ENCODE data around the gene MEGF8. TPM values are rescaled to one million over a fixed set of nuclear protein-coding genes. Genes with fewer than 3 reads are reported as not detected.

The MEGF8 gene
- polyA plus RNA-seq, 1 donor, result 23.9 TPM

- Histone ChIP-seq H3K4me3 (ENCODE audit: low read length) (peak overlapping the region; percentile 48), H3K27ac (ENCODE audit: low read length) (peak overlapping the region; percentile 58)
- WGBS (ENCODE audit: insufficient coverage, low lambda C conversion rate), result no CpG with 5 or more reads among the region's 48 CpGs
These were observed 61.7 kb downstream of the MEGF8 start for GRCh38 chr19:42386974-42387707.

GRCh38 chr19:42388851-42389489, 63.5 kb downstream of the MEGF8 start:
- peaks cover 36% of the 10 kb centered on the region for H3K27me3 ChIP-seq (ENCODE audit: control insufficient read depth, insufficient read depth, low read length)
- H3K9me3 ChIP-seq (ENCODE audit: control insufficient read depth, low read depth, low read length), result no peaks in the 10 kb centered on the region
- no peak for DNase-seq
- no CpG with 5 or more reads among the region's 20 CpGs for WGBS (ENCODE audit: insufficient coverage, low lambda C conversion rate)
- no peak overlapping the region for H3K4me3 ChIP-seq (ENCODE audit: low read length)
- no peak overlapping the region for H3K27ac ChIP-seq (ENCODE audit: low read length)
- H3K4me1 ChIP-seq (ENCODE audit: control insufficient read depth, insufficient read depth, low read length), result no peaks in the 10 kb centered on the region
- no peaks in the 10 kb centered on the region for H3K36me3 ChIP-seq (ENCODE audit: control insufficient read depth, insufficient read depth, low read length)

More at GRCh38 chr19:42386974-42387707, 61.7 kb downstream of the MEGF8 start:
- peak; percentile 62 to 87 for DNase-seq
- no peaks in the 10 kb centered on the region for H3K36me3 ChIP-seq (ENCODE audit: control insufficient read depth, insufficient read depth, low read length)
- H3K27me3 ChIP-seq (ENCODE audit: control insufficient read depth, insufficient read depth, low read length), result peaks cover 34% of the 10 kb centered on the region
- no peaks in the 10 kb centered on the region for H3K9me3 ChIP-seq (ENCODE audit: control insufficient read depth, low read depth, low read length)
- no peaks in the 10 kb centered on the region for H3K4me1 ChIP-seq (ENCODE audit: control insufficient read depth, insufficient read depth, low read length)

- H3K4me3 ChIP-seq (ENCODE audit: low read length), result no peak within 1 kb of the TSS
- 60% methylated on average over 1 of the region's 12 CpGs for WGBS (ENCODE audit: insufficient coverage, low lambda C conversion rate)
These were observed 64.5 kb downstream of the MEGF8 start, which contains the start of gene CNFN for GRCh38 chr19:42389899-42390298. Gene CNFN (minus strand): TSS chr19:42390297. CDS start chr19:42389037, 1,260 bp downstream.

GRCh38 chr19:42392165-42392564, 66.7 kb downstream of the MEGF8 start:
- H3K27ac ChIP-seq (ENCODE audit: low read length), result no peak overlapping the region
- H3K4me1 ChIP-seq (ENCODE audit: control insufficient read depth, insufficient read depth, low read length), result no peaks in the 10 kb centered on the region
- H3K27me3 ChIP-seq (ENCODE audit: control insufficient read depth, insufficient read depth, low read length), result peaks cover 36% of the 10 kb centered on the region
- H3K36me3 ChIP-seq (ENCODE audit: control insufficient read depth, insufficient read depth, low read length), result no peaks in the 10 kb centered on the region
- WGBS (ENCODE audit: insufficient coverage, low lambda C conversion rate), result no CpG with 5 or more reads among the region's 4 CpGs
- no peak for DNase-seq
- H3K9me3 ChIP-seq (ENCODE audit: control insufficient read depth, low read depth, low read length), result no peaks in the 10 kb centered on the region
- H3K4me3 ChIP-seq (ENCODE audit: low read length), result no peak overlapping the region

More at GRCh38 chr19:42389899-42390298, 64.5 kb downstream of the MEGF8 start, which contains the start of gene CNFN:
- H3K9me3 ChIP-seq (ENCODE audit: control insufficient read depth, low read depth, low read length), result no peaks in the 10 kb centered on the region
- no peak within 1 kb of the TSS for H3K27ac ChIP-seq (ENCODE audit: low read length)
- H3K27me3 ChIP-seq (ENCODE audit: control insufficient read depth, insufficient read depth, low read length), result peaks cover 36% of the 10 kb centered on the region
- no peaks in the 10 kb centered on the region for H3K4me1 ChIP-seq (ENCODE audit: control insufficient read depth, insufficient read depth, low read length)
- no peaks in the 10 kb centered on the region for H3K36me3 ChIP-seq (ENCODE audit: control insufficient read depth, insufficient read depth, low read length)
- no peak for DNase-seq

- no peak overlapping the region for H3K4me3 ChIP-seq (ENCODE audit: low read length)
- DNase-seq, result no peak
- peaks cover 23% of the 10 kb centered on the region for H3K27me3 ChIP-seq (ENCODE audit: control insufficient read depth, insufficient read depth, low read length)
- no CpG with 5 or more reads among the region's 8 CpGs for WGBS (ENCODE audit: insufficient coverage, low lambda C conversion rate)
- no peaks in the 10 kb centered on the region for H3K36me3 ChIP-seq (ENCODE audit: control insufficient read depth, insufficient read depth, low read length)
- no peaks in the 10 kb centered on the region for H3K9me3 ChIP-seq (ENCODE audit: control insufficient read depth, low read depth, low read length)
- H3K27ac ChIP-seq (ENCODE audit: low read length), result no peak overlapping the region
- H3K4me1 ChIP-seq (ENCODE audit: control insufficient read depth, insufficient read depth, low read length), result peaks cover 7% of the 10 kb centered on the region
These were observed 69.3 kb downstream of the MEGF8 start for GRCh38 chr19:42394751-42395150.

GRCh38 chr19:42396381-42397262, 71.2 kb downstream of the MEGF8 start:
- peak; percentile 99 for DNase-seq
- Histone ChIP-seq H3K4me1 (ENCODE audit: control insufficient read depth, insufficient read depth, low read length) (peaks cover 11% of the 10 kb centered on the region), H3K27ac (ENCODE audit: low read length) (peak overlapping the region; percentile 58), H3K4me3 (ENCODE audit: low read length) (peak overlapping the region; percentile 54), H3K27me3 (ENCODE audit: control insufficient read depth, insufficient read depth, low read length) (peaks cover 6% of the 10 kb centered on the region), H3K9me3 (ENCODE audit: control insufficient read depth, low read depth, low read length) (no peaks in the 10 kb centered on the region), H3K36me3 (ENCODE audit: control insufficient read depth, insufficient read depth, low read length) (no peaks in the 10 kb centered on the region)
- 83% methylated on average over 1 of the region's 42 CpGs for WGBS (ENCODE audit: insufficient coverage, low lambda C conversion rate)

- peak overlapping the region; percentile 50 for H3K27ac ChIP-seq (ENCODE audit: low read length)
- H3K9me3 ChIP-seq (ENCODE audit: control insufficient read depth, low read depth, low read length), result no peaks in the 10 kb centered on the region
- WGBS (ENCODE audit: insufficient coverage, low lambda C conversion rate), result 0% methylated on average over 4 of the region's 25 CpGs
- no peaks in the 10 kb centered on the region for H3K27me3 ChIP-seq (ENCODE audit: control insufficient read depth, insufficient read depth, low read length)
- peak overlapping the region; percentile 54 for H3K4me3 ChIP-seq (ENCODE audit: low read length)
- peaks cover 11% of the 10 kb centered on the region for H3K4me1 ChIP-seq (ENCODE audit: control insufficient read depth, insufficient read depth, low read length)
- H3K36me3 ChIP-seq (ENCODE audit: control insufficient read depth, insufficient read depth, low read length), result no peaks in the 10 kb centered on the region
- DNase-seq, result no peak
These were observed 72.1 kb downstream of the MEGF8 start for GRCh38 chr19:42397263-42398166.

- Histone ChIP-seq H3K27me3 (ENCODE audit: control insufficient read depth, insufficient read depth, low read length) (no peaks in the 10 kb centered on the region), H3K36me3 (ENCODE audit: control insufficient read depth, insufficient read depth, low read length) (peaks cover 15% of the 10 kb centered on the region), H3K4me1 (ENCODE audit: control insufficient read depth, insufficient read depth, low read length) (peaks cover 11% of the 10 kb centered on the region), H3K9me3 (ENCODE audit: control insufficient read depth, low read depth, low read length) (no peaks in the 10 kb centered on the region), H3K4me3 (ENCODE audit: low read length) (no peak overlapping the region), H3K27ac (ENCODE audit: low read length) (no peak overlapping the region)
- no CpG with 5 or more reads among the region's 1 CpG for WGBS (ENCODE audit: insufficient coverage, low lambda C conversion rate)
- no peak for DNase-seq
These were observed 75.0 kb downstream of the MEGF8 start for GRCh38 chr19:42400404-42400803.

- peak; percentile 66 to 70 for DNase-seq
- Histone ChIP-seq H3K4me3 (ENCODE audit: low read length) (peak overlapping the region; percentile 29), H3K36me3 (ENCODE audit: control insufficient read depth, insufficient read depth, low read length) (peaks cover 27% of the 10 kb centered on the region), H3K9me3 (ENCODE audit: control insufficient read depth, low read depth, low read length) (no peaks in the 10 kb centered on the region), H3K27ac (ENCODE audit: low read length) (no peak overlapping the region), H3K4me1 (ENCODE audit: control insufficient read depth, insufficient read depth, low read length) (peaks cover 11% of the 10 kb centered on the region), H3K27me3 (ENCODE audit: control insufficient read depth, insufficient read depth, low read length) (no peaks in the 10 kb centered on the region)
- WGBS (ENCODE audit: insufficient coverage, low lambda C conversion rate), result 10% methylated on average over 8 of the region's 80 CpGs
These were observed 76.2 kb downstream of the MEGF8 start for GRCh38 chr19:42401365-42402303.
